AG04449 (cell line): ENCODE measurements around the gene CDH13.

ENCODE experiments used
- CTCF ChIA-PET: fragments of 350-600 bp; formaldehyde crosslinking; extraction: SDS; loops from one replicate; lab custom pipeline; 2021; ENCODE audit warnings: antibody characterized with exemption; lab: Yijun Ruan, JAX
- POLR2A ChIA-PET: fragments of 400-600, 350-600 bp; formaldehyde crosslinking; extraction: SDS; loops from one replicate; lab custom pipeline; 2020; ENCODE audit warnings: antibody characterized with exemption, inconsistent platforms; lab: Yijun Ruan, JAX
- DNase-seq: peaks from one replicate; pipeline ENCODE4 v3.0.0-alpha.2; 2010; ENCODE audit warnings: low read depth, low spot score
- H3K4me3 ChIP-seq: 2 replicates; pipeline ENCODE4 v1.5.1; 2011; ENCODE audit warnings: low read depth, mild to moderate bottlenecking, control low read depth, low read length
- CTCF ChIP-seq: IDR thresholded peaks from one replicate; pipeline ENCODE4 v1.5.1; 2011; ENCODE audit warnings: mild to moderate bottlenecking, moderate library complexity, low read length, control low read depth, inconsistent platforms; ENCODE audit not compliant: insufficient read depth; ENCODE audit errors: missing control alignments

Gene CDH13

GRCh38 chr16:82963653-82964052 is 336.9 kb downstream of the CDH13 start:
- DNase-seq = no peak
- no peak overlapping the region for H3K4me3 ChIP-seq
- ChIA-PET POLR2A (no interaction called here), CTCF (no interaction called here)
- TF ChIP-seq CTCF = no peak

- ChIA-PET POLR2A (no interaction called here), CTCF (no interaction called here)
- no peak for TF ChIP-seq CTCF
- DNase-seq = no peak
- H3K4me3 ChIP-seq = no peak overlapping the region
These were observed 339.0 kb downstream of the CDH13 start for GRCh38 chr16:82965808-82966207.

- no peak for TF ChIP-seq CTCF
- CTCF ChIA-PET = interaction anchor here (0.9 kb wide), 1 partner anchor 1341 kb away, joined by 3 read pairs; no protein-coding TSS in a partner anchor
- DNase-seq = no peak
- no peak overlapping the region for H3K4me3 ChIP-seq
- POLR2A ChIA-PET = no interaction called here
These were observed 340.7 kb downstream of the CDH13 start for GRCh38 chr16:82967424-82967823.

- no peak for TF ChIP-seq CTCF
- no peak for DNase-seq
- CTCF ChIA-PET = no interaction called here
- H3K4me3 ChIP-seq = no peak overlapping the region
- POLR2A ChIA-PET = no interaction called here
These were observed 344.4 kb downstream of the CDH13 start for GRCh38 chr16:82971126-82971525.

GRCh38 chr16:82972331-82972919 is 345.7 kb downstream of the CDH13 start:
- ChIA-PET CTCF (no interaction called here), POLR2A (no interaction called here)
- H3K4me3 ChIP-seq = no peak overlapping the region
- TF ChIP-seq CTCF = no peak
- DNase-seq = no peak

GRCh38 chr16:82979406-82980111 is 352.8 kb downstream of the CDH13 start:
- H3K4me3 ChIP-seq = no peak overlapping the region
- POLR2A ChIA-PET = no interaction called here
- DNase-seq = no peak
- no peak for TF ChIP-seq CTCF
- CTCF ChIA-PET = no interaction called here
